ENCODE results near the gene RPN1. TPM values are rescaled to one million over a fixed set of nuclear protein-coding genes. Genes with fewer than 3 reads are reported as not detected.

RPN1 gene
- total and polyA plus RNA-seq, 10 of the 15 experiments (the other 5 are each of a cell fraction or from before 2014, with no cell fraction given) = 56.1 to 266 (median 157) TPM

GRCh38 chr3:128680603-128681368 is 30.2 kb upstream of the RPN1 start (continued):
- no peak for TF ChIP-seq ZBTB33 (IDR thresholded peaks at IDR 0.05)
- no peak for TF ChIP-seq ZBTB11 (CRISPR knock-in tag; IDR thresholded peaks at IDR 0.05)
- no peak for TF ChIP-seq CBX3 (IDR thresholded peaks at IDR 0.05; ENCODE audit: borderline replicate concordance, low read depth)
- no peak for TF ChIP-seq ZNF217 (IDR thresholded peaks at IDR 0.05)
- TF ChIP-seq BCL3 (IDR thresholded peaks at IDR 0.05; ENCODE audit: borderline replicate concordance, insufficient read depth, low read depth, low read length, poor library complexity, severe bottlenecking) = no peak
- peak; percentile 71; the same call in 1 of the 2 replicates for TF ChIP-seq ZBTB40 (IDR thresholded peaks at IDR 0.05; ENCODE audit: borderline replicate concordance)
- TF ChIP-seq IRF3 (IDR thresholded peaks at IDR 0.05) = no peak
- peak; percentile 54; the same call in 1 of the 2 replicates for TF ChIP-seq CBFB (IDR thresholded peaks at IDR 0.05; ENCODE audit: low read depth)
- no peak for TF ChIP-seq SMAD1 (IDR thresholded peaks at IDR 0.05; ENCODE audit: low read depth, partially characterized antibody)
- TF ChIP-seq TAF1 (IDR thresholded peaks at IDR 0.05; ENCODE audit: borderline replicate concordance, low read depth, low read length) = peak; percentile 66
- TF ChIP-seq CEBPB (IDR thresholded peaks at IDR 0.05; ENCODE audit: borderline replicate concordance in 1 of 2, low read depth in 2 of 2, low read length in 2 of 2) = no peak
- TF ChIP-seq TCF12 (IDR thresholded peaks at IDR 0.05; ENCODE audit: low read depth, low read length) = 0 out of 2 replicates have a peak, but pooled peaks have one; percentile 44
- TF ChIP-seq STAT3 (IDR thresholded peaks at IDR 0.05; ENCODE audit: low read depth, low read length) = no peak
- TF ChIP-seq NFYB (IDR thresholded peaks at IDR 0.05; ENCODE audit: insufficient read depth, low read depth, low read length) = no peak
- no peak; the same call in 1 of the 2 replicates for TF ChIP-seq FOXK2 (IDR thresholded peaks at IDR 0.05)
- peak; percentile 61; the same call in 1 of the 2 replicates for TF ChIP-seq POLR2AphosphoS2 (IDR thresholded peaks at IDR 0.05; ENCODE audit: low read depth, low read length)

Measured in GM12878 (cell line).